ENCODE measurements around the gene CCDC138. TPM values are rescaled to one million over a fixed set of nuclear protein-coding genes. Genes with fewer than 3 reads are reported as not detected.

Gene CCDC138
- total RNA-seq, 4 donors from 2014 or later, result 2.0 to 4.0 (median 2.9) TPM

GRCh38 chr2:108833219-108833618 lies 46.6 kb downstream of the CCDC138 start:
- DNase-seq (ENCODE audit: low spot score in 2 of 2), result no peak
- intact Hi-C loops (cut with DNase I; ENCODE audit: low total_unique reads), result no loop called here
- no peak for TF ChIP-seq POLR2A (IDR thresholded peaks at IDR 0.05)
- no peak for TF ChIP-seq CTCF (IDR thresholded peaks at IDR 0.05)
- H3K4me3 ChIP-seq (ENCODE audit: low read depth, poor library complexity, severe bottlenecking), result no peak overlapping the region

- no peak for DNase-seq (ENCODE audit: low spot score in 2 of 2)
- 93 to 95% methylated on average over 3 of the region's 3 CpGs for WGBS, 2 donors
- TF ChIP-seq POLR2A (IDR thresholded peaks at IDR 0.05), result no peak
- TF ChIP-seq CTCF (IDR thresholded peaks at IDR 0.05), result no peak
These were observed 48.0 kb downstream of the CCDC138 start for GRCh38 chr2:108834620-108835019.

DNA sequence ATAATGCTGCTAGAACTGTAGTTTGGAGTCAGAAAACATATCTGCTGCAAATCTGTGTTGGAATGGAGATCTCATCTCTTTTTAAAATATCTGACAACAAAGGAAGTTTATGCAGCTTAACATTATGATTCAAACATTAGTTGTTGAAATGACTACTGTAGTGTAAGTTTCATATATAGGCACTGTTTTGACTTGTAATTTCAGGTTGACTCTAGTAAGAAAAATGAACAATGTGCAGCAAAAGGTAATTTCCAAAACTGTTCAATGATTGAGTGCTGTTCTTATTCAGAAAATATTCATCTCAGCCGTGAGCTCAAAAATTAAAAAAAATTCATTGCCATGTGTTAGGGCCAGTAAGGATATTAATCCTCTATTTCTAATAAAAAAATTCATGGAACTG lies 48.5 kb downstream of the CCDC138 start:
- no peak for DNase-seq (ENCODE audit: low spot score in 2 of 2)
- H3K4me3 ChIP-seq (ENCODE audit: low read depth, poor library complexity, severe bottlenecking), result no peak overlapping the region
- intact Hi-C loops (cut with DNase I; ENCODE audit: low total_unique reads), result no loop called here
- WGBS, 2 donors, result 78 to 85% methylated on average over 1 of the region's 1 CpG
- no peak for TF ChIP-seq CTCF (IDR thresholded peaks at IDR 0.05)
- TF ChIP-seq POLR2A (IDR thresholded peaks at IDR 0.05), result no peak

More at GRCh38 chr2:108834620-108835019, 48.0 kb downstream of the CCDC138 start:
- no peak overlapping the region for H3K4me3 ChIP-seq (ENCODE audit: low read depth, poor library complexity, severe bottlenecking)
- intact Hi-C loops (cut with DNase I; ENCODE audit: low total_unique reads), result no loop called here

DNA sequence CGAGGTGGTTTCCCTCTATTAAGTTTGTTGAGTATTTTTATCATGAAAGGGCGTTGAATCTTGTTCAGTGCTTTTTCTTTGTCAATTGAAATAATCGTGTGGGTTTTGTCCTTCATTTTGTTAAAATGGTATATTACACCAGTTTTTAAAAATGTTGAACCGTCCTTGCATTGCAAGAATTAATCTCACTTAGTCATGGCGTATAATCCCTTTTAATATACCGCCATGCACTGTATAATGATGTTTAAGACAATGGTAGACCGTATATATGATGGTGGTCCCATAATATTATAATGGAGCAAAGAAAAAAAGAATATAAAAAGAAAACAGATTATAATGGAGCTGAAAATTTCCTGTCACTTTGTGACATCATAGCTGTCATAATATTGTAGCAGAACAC lies 50.6 kb downstream of the CCDC138 start:
- no peak for TF ChIP-seq CTCF (IDR thresholded peaks at IDR 0.05)
- no peak for TF ChIP-seq POLR2A (IDR thresholded peaks at IDR 0.05)
- 97 to 99% methylated on average over 7 of the region's 7 CpGs for WGBS, 2 donors
- no peak overlapping the region for H3K4me3 ChIP-seq (ENCODE audit: low read depth, poor library complexity, severe bottlenecking)
- intact Hi-C loops (cut with DNase I; ENCODE audit: low total_unique reads), result no loop called here
- no peak for DNase-seq (ENCODE audit: low spot score in 2 of 2)

DNA sequence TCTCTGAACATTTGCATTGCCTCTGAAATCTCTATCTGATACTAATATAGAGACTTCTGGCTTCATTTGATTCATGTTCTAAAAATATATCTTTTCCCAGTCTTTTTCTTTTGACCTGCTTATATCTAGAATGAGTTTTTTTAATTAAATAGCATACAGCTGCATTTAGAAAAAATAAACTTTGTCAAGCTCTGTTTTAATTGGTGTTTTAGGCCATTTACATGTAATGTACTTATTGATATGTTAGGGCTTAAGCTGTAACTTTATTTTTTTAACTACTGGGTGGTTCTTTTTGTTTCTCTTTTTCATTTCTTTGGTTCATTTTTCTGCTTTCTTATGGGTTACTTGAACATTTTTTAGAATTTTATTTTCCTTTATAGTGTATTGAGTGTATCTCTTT lies 54.9 kb downstream of the CCDC138 start:
- no peak for TF ChIP-seq CTCF (IDR thresholded peaks at IDR 0.05)
- no peak for TF ChIP-seq POLR2A (IDR thresholded peaks at IDR 0.05)
- no peak for DNase-seq (ENCODE audit: low spot score in 2 of 2)
- no peak overlapping the region for H3K4me3 ChIP-seq (ENCODE audit: low read depth, poor library complexity, severe bottlenecking)
- intact Hi-C loops (cut with DNase I; ENCODE audit: low total_unique reads), result no loop called here

- DNase-seq (ENCODE audit: low spot score in 2 of 2), result no peak
- intact Hi-C loops (cut with DNase I; ENCODE audit: low total_unique reads), result no loop called here
- no peak for TF ChIP-seq CTCF (IDR thresholded peaks at IDR 0.05)
- TF ChIP-seq POLR2A (IDR thresholded peaks at IDR 0.05), result no peak
- no peak overlapping the region for H3K4me3 ChIP-seq (ENCODE audit: low read depth, poor library complexity, severe bottlenecking)
These were observed 59.4 kb downstream of the CCDC138 start for GRCh38 chr2:108845923-108846322.

Data from lower leg skin (tissue), 4 donors.